Right lobe of liver (tissue), 6 donors: ENCODE data around the gene TCERG1. TPM values are rescaled to one million over a fixed set of nuclear protein-coding genes. Genes with fewer than 3 reads are reported as not detected.

Source experiments
- ATAC-seq, 4 donors: fragments of 200-7000 bp; cut with Tn5 transposase; one replicate each; pipeline ENCODE4 v1.9.1; 2020; ENCODE audit warnings: mild to moderate bottlenecking in 4 of 4, moderate library complexity in 4 of 4
- DNase-seq, 3 donors: peaks; one replicate each; pipeline ENCODE4 v3.0.0-alpha.2; 2020
- H3K27ac ChIP-seq, 3 donors: fragments of 200-600 bp; one replicate each; pipeline ENCODE4 v1.8.0; 2022
- H3K27me3 ChIP-seq, 2 donors: fragments of 200-600 bp; one replicate each; pipeline ENCODE4 v1.8.0; 2022
- H3K36me3 ChIP-seq, 4 donors: fragments of 200-600 bp; sonication (generic) in 1 of 4; one replicate each; pipeline versions ENCODE4 v1.5.1 to v1.8.0; 2017 to 2022; ENCODE audit warnings: control low read depth in 1 of 4
- H3K4me1 ChIP-seq, 4 donors: fragments of 200-600 bp; sonication (generic) in 1 of 4; one replicate each; pipeline versions ENCODE4 v1.5.1 to v1.8.0; 2017 to 2022; ENCODE audit warnings: control low read depth in 1 of 4
- H3K4me3 ChIP-seq, 3 donors: fragments of 200-600 bp; one replicate each; pipeline ENCODE4 v1.8.0; 2022
- H3K9me3 ChIP-seq, 4 donors: fragments of 200-600 bp; sonication (generic) in 1 of 4; one replicate each; pipeline versions ENCODE4 v1.5.1 to v1.8.0; 2017 to 2022; ENCODE audit warnings: control low read depth in 1 of 4
- CTCF ChIP-seq, 4 donors: fragments of 200-600 bp in 3 of 4; fragments of 450-650 bp in 1 of 4; IDR thresholded peaks; one replicate each; pipeline versions ENCODE4 v1.5.1 to v1.8.0; 2016 to 2022; ENCODE audit warnings: antibody characterized with exemption in 4 of 4, mild to moderate bottlenecking in 2 of 4
- POLR2A ChIP-seq: fragments of 450-650 bp; IDR thresholded peaks from one replicate; pipeline ENCODE4 v1.6.1; 2017; ENCODE audit warnings: antibody characterized with exemption, mild to moderate bottlenecking
- WGBS: methylation state at CpG from one replicate; pipeline ENCODE4 v1.1.6; 2018; ENCODE audit warnings: low coverage, low lambda C conversion rate; ENCODE audit not compliant: insufficient coverage; ENCODE audit errors: missing lambda C conversion rate; 5-methylcytosine and 5-hydroxymethylcytosine counted together
- intact Hi-C, 2 donors: fragments of 100-400 bp; cut with DNase I; formaldehyde crosslinking; loops; one replicate each; pipeline versions ENCODE4 v1.11.2 to v1.14.1; 2022
- total RNA-seq, 6 experiments: library from RNA; depleted of rRNA in 2 of 6; stranded (reverse); fragments of >200 nt in 2 of 6; fragmentation: NEBNext Ultra II Directional in 3 of 6; extraction: Animal tissue kit (Norgen Biotek cat#: 25700) in 3 of 6; gene quantifications; one replicate each; pipeline versions ENCODE4 v1.1.0 to v1.2.4, GENCODE V29; 2016 to 2023
- donor health status: DM: no; HTN: yes; CAD: no.
- donor health status: DM: no; HTN: no; CAD: no.
- donor health status: DM: no; HTN: no; CAD: no.
- donor health status: DM: no; HTN: yes; CAD: no.
- donor health status: DM: no; HTN: yes; CAD: no.

Gene TCERG1
- total RNA-seq, 6 experiments from 2014 or later: 9.7 to 27.4 (median 18.4) TPM

GRCh38 chr5:146458894-146459293 is 11.8 kb downstream of the TCERG1 start:
- Histone ChIP-seq H3K36me3 (peaks cover under 1 to 56% (median 14%) of the 10 kb centered on the region in 4 donors), H3K27ac (no peak overlapping the region), H3K4me1 (no peaks in the 10 kb centered on the region), H3K27me3 (no peaks in the 10 kb centered on the region), H3K9me3 (no peaks in the 10 kb centered on the region), H3K4me3 (no peak overlapping the region)
- no peak for DNase-seq
- TF ChIP-seq POLR2A: no peak
- TF ChIP-seq CTCF (IDR thresholded peaks at IDR 0.05): no peak
- ATAC-seq: no peak
- 100% methylated on average over 3 of the region's 5 CpGs for WGBS
- intact Hi-C loops: no loop called here

- no peak for TF ChIP-seq CTCF (IDR thresholded peaks at IDR 0.05)
- no peak for TF ChIP-seq POLR2A
- DNase-seq (no peak), ATAC-seq (no peak)
- H3K4me3 ChIP-seq: no peak overlapping the region
- no peaks in the 10 kb centered on the region for H3K9me3 ChIP-seq
- H3K27me3 ChIP-seq: no peaks in the 10 kb centered on the region
- H3K4me1 ChIP-seq: no peaks in the 10 kb centered on the region
- intact Hi-C loops: no loop called here
- H3K36me3 ChIP-seq: peaks cover 6 to 59% (median 11%) of the 10 kb centered on the region in 4 donors
- no peak overlapping the region for H3K27ac ChIP-seq
- WGBS: 68% methylated on average over 1 of the region's 1 CpG
Observed at GRCh38 chr5:146461319-146461718, 14.2 kb downstream of the TCERG1 start.

- Histone ChIP-seq H3K27me3 (no peaks in the 10 kb centered on the region), H3K4me1 (no peaks in the 10 kb centered on the region), H3K36me3 (peaks cover 6 to 40% (median 9%) of the 10 kb centered on the region in 4 donors), H3K9me3 (no peaks in the 10 kb centered on the region), H3K27ac (no peak overlapping the region), H3K4me3 (no peak overlapping the region)
- intact Hi-C loops: no loop called here
- 94% methylated on average over 6 of the region's 6 CpGs for WGBS
- TF ChIP-seq CTCF (IDR thresholded peaks at IDR 0.05): no peak
- no peak for TF ChIP-seq POLR2A
- DNase-seq (no peak), ATAC-seq (no peak)
Observed at GRCh38 chr5:146463446-146463845, 16.3 kb downstream of the TCERG1 start.

GRCh38 chr5:146466521-146467349 is 19.6 kb downstream of the TCERG1 start:
- TF ChIP-seq POLR2A (no peak), CTCF (IDR thresholded peaks at IDR 0.05) (peak in 3 of 4 donors; percentile 47 to 54 (median 54))
- Histone ChIP-seq H3K4me3 (no peak overlapping the region), H3K27ac (no peak overlapping the region), H3K9me3 (no peaks in the 10 kb centered on the region), H3K27me3 (no peaks in the 10 kb centered on the region), H3K36me3 (peaks cover 6 to 44% (median 19%) of the 10 kb centered on the region in 4 donors), H3K4me1 (no peaks in the 10 kb centered on the region)
- 60% methylated on average over 3 of the region's 3 CpGs for WGBS
- DNase-seq: no peak
- intact Hi-C loops: no loop called here
- ATAC-seq: peak in 3 of 4 donors; percentile 41 to 58 (median 48)
